DOHH2 (cell line): ENCODE measurements around the gene L1CAM.

Experiments used
- H3F3A ChIP-seq: fragments of 200-600 bp; sonication (generic), shearing (Covaris generic); 2 replicates; pipeline ENCODE4 v1.6.0; 2016; ENCODE audit warnings: antibody characterized with exemption, mild to moderate bottlenecking; ENCODE audit not compliant: control insufficient read depth, insufficient read depth
- H3K27ac ChIP-seq: fragments of 200-600 bp; sonication (generic); 2 replicates; pipeline ENCODE4 v1.5.1; 2014; ENCODE audit warnings: low read depth, mild to moderate bottlenecking, low read length, moderate library complexity
- H3K27me3 ChIP-seq: fragments of 200-600 bp; sonication (generic); 2 replicates; pipeline ENCODE4 v1.6.1; 2014; ENCODE audit warnings: mild to moderate bottlenecking, low read length, mixed read lengths; ENCODE audit not compliant: control insufficient read depth
- H3K36me3 ChIP-seq: fragments of 200-600 bp; sonication (generic); 2 replicates; pipeline ENCODE4 v1.6.1; 2014; ENCODE audit warnings: mild to moderate bottlenecking, low read length, moderate library complexity, mixed read lengths; ENCODE audit not compliant: control insufficient read depth
- H3K4me1 ChIP-seq: fragments of 200-600 bp; sonication (generic); 2 replicates; pipeline ENCODE4 v1.6.1; 2014; ENCODE audit warnings: mild to moderate bottlenecking, low read length, mixed read lengths; ENCODE audit not compliant: control insufficient read depth
- H3K4me2 ChIP-seq: fragments of 200-600 bp; sonication (generic); 2 replicates; pipeline ENCODE4 v1.6.0; 2014; ENCODE audit warnings: mild to moderate bottlenecking, low read length, moderate library complexity
- H3K4me3 ChIP-seq: fragments of 200-600 bp; sonication (generic); 2 replicates; pipeline ENCODE4 v1.5.1; 2014; ENCODE audit warnings: mild to moderate bottlenecking, low read length, mixed read lengths
- H3K79me2 ChIP-seq: fragments of 200-600 bp; sonication (generic); 2 replicates; pipeline ENCODE4 v1.6.1; 2014; ENCODE audit warnings: mild to moderate bottlenecking, low read length, mixed read lengths; ENCODE audit not compliant: control insufficient read depth
- H3K9me2 ChIP-seq: fragments of 200-600 bp; sonication (generic); replicated peaks from 2 replicates; pipeline ENCODE4 v1.6.1; 2014; ENCODE audit warnings: mild to moderate bottlenecking, low read length, mixed read lengths; ENCODE audit not compliant: control insufficient read depth
- H3K9me3 ChIP-seq: fragments of 200-600 bp; sonication (generic); 2 replicates; pipeline ENCODE4 v1.6.1; 2014; ENCODE audit warnings: antibody characterized with exemption, low read length, mixed read lengths; ENCODE audit not compliant: control insufficient read depth, insufficient read depth
- H4K20me1 ChIP-seq: fragments of 200-600 bp; sonication (generic); 2 replicates; pipeline ENCODE4 v1.6.0; 2014; ENCODE audit warnings: low read depth, mild to moderate bottlenecking, antibody characterized with exemption, low read length, moderate library complexity; ENCODE audit not compliant: control insufficient read depth, insufficient read depth
- EZH2phosphoT487 ChIP-seq: fragments of 200-600 bp; sonication (generic); IDR thresholded peaks from 2 replicates; pipeline ENCODE4 v1.6.1; 2017; ENCODE audit warnings: borderline replicate concordance, mild to moderate bottlenecking, antibody characterized with exemption, low read length, moderate library complexity, mixed read lengths
- TF ChIP-seq, protein P1 (sequence below): fragments of 200-600 bp; sonication (generic); IDR thresholded peaks from one replicate; pipeline ENCODE4 v1.5.1; 2014; ENCODE audit warnings: antibody characterized with exemption, mild to moderate bottlenecking, low read depth, low read length; ENCODE audit not compliant: poor library complexity, severe bottlenecking

Gene L1CAM

DNA sequence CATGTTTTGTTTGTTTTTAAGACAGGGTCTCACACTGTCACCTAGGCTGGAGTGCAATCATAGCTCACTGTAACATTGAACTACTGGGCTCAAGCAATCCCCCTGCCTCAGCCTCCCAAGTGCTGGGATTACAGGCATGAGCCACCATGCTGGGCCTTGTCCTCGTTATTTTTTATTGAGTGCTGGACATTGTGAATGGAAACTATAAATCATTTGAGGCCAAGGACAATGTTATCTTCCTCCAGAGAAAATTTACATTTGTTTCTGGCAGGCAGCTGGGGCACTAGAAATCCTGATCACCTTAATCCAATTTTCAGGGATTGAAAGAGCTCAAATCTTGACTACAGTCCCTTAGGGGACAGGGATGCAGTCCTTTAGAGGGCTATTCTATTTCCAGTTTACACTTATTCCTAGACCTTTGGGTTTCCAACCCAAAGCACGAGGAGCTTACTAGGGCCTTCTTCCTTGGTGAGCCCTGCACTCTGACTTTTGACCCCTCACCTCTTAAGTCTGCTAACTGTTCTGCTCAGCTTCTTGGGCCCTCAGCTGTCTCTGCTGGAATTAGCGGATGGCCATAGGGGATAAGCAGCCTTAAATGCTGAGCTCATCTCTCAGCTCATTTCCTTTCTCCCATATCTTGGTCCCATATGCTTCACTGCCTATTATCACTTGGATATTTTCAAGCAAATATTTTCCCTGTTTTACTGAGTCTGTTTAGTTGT is 32.6 kb downstream of the L1CAM start:
- no peaks in the 10 kb centered on the region for H4K20me1 ChIP-seq
- no peak overlapping the region for H3K27ac ChIP-seq
- H3F3A ChIP-seq, result no peaks in the 10 kb centered on the region
- no peaks in the 10 kb centered on the region; the same call in none of the 2 replicates for H3K27me3 ChIP-seq
- TF ChIP-seq, protein P1, sequence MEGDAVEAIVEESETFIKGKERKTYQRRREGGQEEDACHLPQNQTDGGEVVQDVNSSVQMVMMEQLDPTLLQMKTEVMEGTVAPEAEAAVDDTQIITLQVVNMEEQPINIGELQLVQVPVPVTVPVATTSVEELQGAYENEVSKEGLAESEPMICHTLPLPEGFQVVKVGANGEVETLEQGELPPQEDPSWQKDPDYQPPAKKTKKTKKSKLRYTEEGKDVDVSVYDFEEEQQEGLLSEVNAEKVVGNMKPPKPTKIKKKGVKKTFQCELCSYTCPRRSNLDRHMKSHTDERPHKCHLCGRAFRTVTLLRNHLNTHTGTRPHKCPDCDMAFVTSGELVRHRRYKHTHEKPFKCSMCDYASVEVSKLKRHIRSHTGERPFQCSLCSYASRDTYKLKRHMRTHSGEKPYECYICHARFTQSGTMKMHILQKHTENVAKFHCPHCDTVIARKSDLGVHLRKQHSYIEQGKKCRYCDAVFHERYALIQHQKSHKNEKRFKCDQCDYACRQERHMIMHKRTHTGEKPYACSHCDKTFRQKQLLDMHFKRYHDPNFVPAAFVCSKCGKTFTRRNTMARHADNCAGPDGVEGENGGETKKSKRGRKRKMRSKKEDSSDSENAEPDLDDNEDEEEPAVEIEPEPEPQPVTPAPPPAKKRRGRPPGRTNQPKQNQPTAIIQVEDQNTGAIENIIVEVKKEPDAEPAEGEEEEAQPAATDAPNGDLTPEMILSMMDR, result no peak
- no peak for TF ChIP-seq EZH2phosphoT487
- H3K4me2 ChIP-seq, result no peak overlapping the region
- H3K9me3 ChIP-seq, result no peaks in the 10 kb centered on the region
- H3K79me2 ChIP-seq, result no peaks in the 10 kb centered on the region
- H3K4me3 ChIP-seq, result no peak overlapping the region
- H3K4me1 ChIP-seq, result no peaks in the 10 kb centered on the region
- H3K9me2 ChIP-seq, result no peaks in the 10 kb centered on the region
- no peaks in the 10 kb centered on the region for H3K36me3 ChIP-seq

DNA sequence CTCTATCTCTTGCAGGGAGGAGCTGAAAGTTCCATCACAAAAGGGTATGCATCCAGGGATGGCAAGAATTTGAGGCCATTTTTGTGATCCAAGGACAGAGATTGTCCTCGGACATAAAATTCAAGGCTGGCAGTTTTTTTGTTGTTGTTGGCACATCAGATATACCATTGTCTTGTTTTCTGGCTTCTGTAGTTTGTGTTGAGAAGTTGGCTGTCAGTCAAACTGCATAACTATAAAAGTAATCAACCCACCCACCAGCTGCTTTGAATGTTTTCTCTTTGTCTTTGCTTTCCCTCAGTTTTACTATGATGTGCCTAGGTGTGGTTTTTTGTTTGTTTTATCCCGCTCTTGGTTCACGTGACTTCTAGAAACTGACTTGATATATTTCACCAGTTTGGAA is 34.0 kb downstream of the L1CAM start:
- Histone ChIP-seq H3K4me3 (no peak overlapping the region), H3K79me2 (no peaks in the 10 kb centered on the region), H3K9me3 (no peaks in the 10 kb centered on the region), H3K9me2 (no peaks in the 10 kb centered on the region), H4K20me1 (no peaks in the 10 kb centered on the region), H3K27me3 (no peaks in the 10 kb centered on the region; the same call in none of the 2 replicates), H3K4me1 (no peaks in the 10 kb centered on the region), H3F3A (no peaks in the 10 kb centered on the region), H3K4me2 (no peak overlapping the region), H3K27ac (no peak overlapping the region), H3K36me3 (no peaks in the 10 kb centered on the region)
- TF ChIP-seq EZH2phosphoT487, result no peak
- TF ChIP-seq, protein P1, result no peak

DNA sequence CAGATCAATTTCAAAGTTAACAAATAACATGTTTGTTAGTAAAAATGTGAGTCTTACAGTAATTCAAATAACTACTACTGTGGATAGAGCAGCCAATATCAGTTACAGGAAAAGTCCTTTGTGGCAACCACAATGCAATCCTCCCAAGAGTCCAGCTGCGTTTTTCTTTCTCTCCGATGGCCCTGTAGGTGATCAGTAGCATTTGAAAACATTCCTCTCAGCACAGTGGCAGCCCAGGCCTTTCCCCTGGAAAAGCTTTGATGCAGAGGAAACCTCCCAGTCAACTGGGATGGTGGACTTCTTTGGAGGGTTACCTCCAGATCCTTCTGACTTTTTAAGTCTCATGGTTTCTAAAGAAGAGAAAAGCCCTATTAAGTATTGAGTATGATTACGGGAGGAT is 37.6 kb downstream of the L1CAM start:
- no peaks in the 10 kb centered on the region for H4K20me1 ChIP-seq
- H3K9me2 ChIP-seq, result no peaks in the 10 kb centered on the region
- H3K4me1 ChIP-seq, result no peaks in the 10 kb centered on the region
- no peak overlapping the region for H3K4me3 ChIP-seq
- no peak overlapping the region for H3K4me2 ChIP-seq
- H3K9me3 ChIP-seq, result no peaks in the 10 kb centered on the region
- no peaks in the 10 kb centered on the region for H3K79me2 ChIP-seq
- no peaks in the 10 kb centered on the region for H3K36me3 ChIP-seq
- TF ChIP-seq, protein P1, result no peak
- TF ChIP-seq EZH2phosphoT487, result no peak
- H3K27me3 ChIP-seq, result peaks cover 19% of the 10 kb centered on the region
- no peaks in the 10 kb centered on the region for H3F3A ChIP-seq
- H3K27ac ChIP-seq, result no peak overlapping the region
